GM10266 (cell line): Measurements from ENCODE around the gene HSPA1A.
A peak's percentile ranks its signal among the peaks of the same experiment; 100 is the strongest.
"Not testable (repeated sequence)": the region's sequence is repeated elsewhere in the genome, so short reads cannot be mapped to it uniquely, and the experiment has no call there.

ENCODE experiments used
- DNase-seq: peaks from one replicate; pipeline ENCODE4 v3.0.0; 2012; ENCODE audit errors: extremely low spot score
- TF ChIP-seq, protein P1 (sequence below): IDR thresholded peaks from 2 replicates; pipeline ENCODE4 v1.5.1; 2012; ENCODE audit warnings: mild to moderate bottlenecking, low read depth; ENCODE audit not compliant: control insufficient read depth, insufficient read depth; ENCODE audit errors: missing control alignments

The HSPA1A gene

DNA sequence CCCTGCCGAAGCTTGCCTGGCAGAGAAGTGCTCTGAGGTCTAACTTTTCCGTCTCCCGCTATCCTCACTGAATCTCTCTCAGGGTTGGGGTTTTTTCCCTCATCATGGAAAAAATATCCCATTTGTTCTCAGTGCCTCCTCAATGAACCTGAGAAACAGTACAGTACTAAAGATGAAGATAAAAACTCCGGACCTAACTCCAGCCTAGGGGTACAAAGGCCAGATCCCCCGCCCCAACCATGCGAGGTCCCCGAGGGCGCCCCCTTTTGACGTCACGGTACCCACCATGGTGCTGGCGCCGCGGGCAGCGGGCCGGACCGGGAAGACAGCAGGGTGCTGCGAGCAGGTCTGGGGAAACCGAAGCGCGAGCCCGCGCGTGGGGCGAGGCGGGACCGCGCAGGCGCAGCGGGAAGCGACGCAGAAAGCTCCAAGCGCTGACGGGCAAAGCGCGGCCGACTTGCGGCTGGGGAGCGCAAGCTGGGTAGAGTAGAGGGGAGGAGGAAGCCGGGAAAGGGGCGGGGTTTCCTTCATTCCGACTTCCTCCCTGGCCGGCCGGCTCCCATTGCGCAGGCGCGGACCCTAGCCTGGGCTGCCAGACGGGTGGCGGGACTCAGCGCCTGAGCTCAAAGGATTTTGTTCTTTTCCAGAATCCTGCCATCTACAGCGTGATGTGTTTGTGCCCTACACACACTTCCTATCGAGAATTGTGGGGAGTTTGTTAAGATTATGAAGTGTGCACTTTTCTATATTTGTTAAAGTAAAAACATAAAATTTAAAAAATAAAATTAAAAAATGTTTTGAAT is 8.7 kb upstream of the HSPA1A start, which contains the start of gene LSM2:
TSS of gene LSM2 (minus strand) at position 497 of the 803 bp plus-strand sequence. CDS start at position 288, 209 bp downstream.
- peak; percentile 99 for DNase-seq
- TF ChIP-seq, protein P1, sequence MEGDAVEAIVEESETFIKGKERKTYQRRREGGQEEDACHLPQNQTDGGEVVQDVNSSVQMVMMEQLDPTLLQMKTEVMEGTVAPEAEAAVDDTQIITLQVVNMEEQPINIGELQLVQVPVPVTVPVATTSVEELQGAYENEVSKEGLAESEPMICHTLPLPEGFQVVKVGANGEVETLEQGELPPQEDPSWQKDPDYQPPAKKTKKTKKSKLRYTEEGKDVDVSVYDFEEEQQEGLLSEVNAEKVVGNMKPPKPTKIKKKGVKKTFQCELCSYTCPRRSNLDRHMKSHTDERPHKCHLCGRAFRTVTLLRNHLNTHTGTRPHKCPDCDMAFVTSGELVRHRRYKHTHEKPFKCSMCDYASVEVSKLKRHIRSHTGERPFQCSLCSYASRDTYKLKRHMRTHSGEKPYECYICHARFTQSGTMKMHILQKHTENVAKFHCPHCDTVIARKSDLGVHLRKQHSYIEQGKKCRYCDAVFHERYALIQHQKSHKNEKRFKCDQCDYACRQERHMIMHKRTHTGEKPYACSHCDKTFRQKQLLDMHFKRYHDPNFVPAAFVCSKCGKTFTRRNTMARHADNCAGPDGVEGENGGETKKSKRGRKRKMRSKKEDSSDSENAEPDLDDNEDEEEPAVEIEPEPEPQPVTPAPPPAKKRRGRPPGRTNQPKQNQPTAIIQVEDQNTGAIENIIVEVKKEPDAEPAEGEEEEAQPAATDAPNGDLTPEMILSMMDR = peak; percentile 40

DNA sequence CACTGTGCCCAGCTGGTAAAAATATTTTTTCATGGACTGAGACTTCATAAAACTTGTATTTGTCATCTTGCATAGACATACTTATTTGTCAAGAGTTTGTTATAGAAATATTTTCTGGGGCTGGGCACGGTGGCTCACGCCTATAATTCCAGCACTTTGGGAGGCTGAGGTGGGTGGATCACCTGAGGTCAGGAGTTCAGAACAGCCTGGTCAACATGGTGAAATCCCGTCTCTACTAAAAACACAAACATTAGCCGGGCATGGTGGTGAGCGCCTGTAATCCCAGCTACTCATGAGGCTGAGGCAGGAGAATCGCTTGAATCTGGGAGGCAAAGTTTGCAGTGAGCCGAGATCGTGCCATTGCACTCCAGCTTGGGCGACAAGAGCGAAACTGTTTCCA is 6.7 kb upstream of the HSPA1A start:
- DNase-seq = not testable (repeated sequence)

DNA sequence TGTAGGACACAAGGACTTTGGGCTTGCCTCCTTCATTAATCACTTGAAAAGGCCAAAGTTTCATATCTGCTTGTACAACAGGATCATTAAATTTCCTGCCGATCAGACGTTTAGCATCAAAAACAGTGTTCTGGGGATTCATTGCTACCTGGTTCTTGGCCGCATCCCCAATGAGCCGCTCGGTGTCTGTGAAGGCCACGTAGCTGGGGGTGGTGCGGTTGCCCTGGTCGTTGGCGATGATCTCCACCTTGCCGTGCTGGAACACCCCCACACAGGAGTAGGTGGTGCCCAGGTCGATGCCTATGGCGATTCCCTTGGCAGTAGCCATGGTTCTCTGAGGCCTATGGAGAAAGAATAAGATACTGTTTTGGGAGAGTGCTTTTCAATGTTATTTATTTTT is 3.7 kb upstream of the HSPA1A start:
- DNase-seq = no peak
- TF ChIP-seq, protein P1 = no peak

DNA sequence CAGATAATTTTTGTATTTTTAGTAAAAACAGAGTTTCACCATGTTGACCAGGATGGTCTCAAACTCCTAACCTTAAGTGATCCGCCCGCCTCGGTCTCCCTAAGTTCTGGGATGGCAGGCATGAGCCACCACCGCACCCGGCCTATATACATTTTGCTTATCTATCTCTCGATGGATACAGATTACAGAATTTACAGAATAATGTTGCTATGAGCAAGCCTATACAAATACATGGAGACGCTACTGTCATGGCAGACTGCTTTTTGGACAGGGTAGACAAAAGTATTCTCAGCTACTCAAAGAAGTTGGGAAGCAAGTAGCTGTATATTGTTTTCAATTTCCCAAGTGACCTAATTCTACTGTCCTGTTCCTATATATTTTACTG is 1.9 kb upstream of the HSPA1A start:
- TF ChIP-seq, protein P1 = no peak
- no peak for DNase-seq

DNA sequence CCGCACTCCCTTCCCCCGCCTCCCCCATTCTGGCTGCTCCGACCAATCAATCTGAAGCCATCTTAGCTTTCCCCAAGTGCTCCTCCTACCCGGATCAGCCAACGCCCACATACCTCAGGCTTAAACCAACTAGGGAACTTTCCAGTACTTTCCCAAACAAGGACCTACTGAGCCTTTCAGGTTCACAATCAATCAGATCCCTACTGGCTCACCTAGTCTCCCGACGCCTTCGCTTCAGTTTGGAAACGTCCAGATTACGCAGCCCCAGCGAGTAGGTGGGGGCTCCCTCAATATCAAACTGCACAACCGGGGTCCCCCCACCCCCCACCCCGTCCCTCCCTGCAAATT is 692 bp upstream of the HSPA1A start:
- peak; percentile 80 for DNase-seq
- TF ChIP-seq, protein P1 = no peak

DNA sequence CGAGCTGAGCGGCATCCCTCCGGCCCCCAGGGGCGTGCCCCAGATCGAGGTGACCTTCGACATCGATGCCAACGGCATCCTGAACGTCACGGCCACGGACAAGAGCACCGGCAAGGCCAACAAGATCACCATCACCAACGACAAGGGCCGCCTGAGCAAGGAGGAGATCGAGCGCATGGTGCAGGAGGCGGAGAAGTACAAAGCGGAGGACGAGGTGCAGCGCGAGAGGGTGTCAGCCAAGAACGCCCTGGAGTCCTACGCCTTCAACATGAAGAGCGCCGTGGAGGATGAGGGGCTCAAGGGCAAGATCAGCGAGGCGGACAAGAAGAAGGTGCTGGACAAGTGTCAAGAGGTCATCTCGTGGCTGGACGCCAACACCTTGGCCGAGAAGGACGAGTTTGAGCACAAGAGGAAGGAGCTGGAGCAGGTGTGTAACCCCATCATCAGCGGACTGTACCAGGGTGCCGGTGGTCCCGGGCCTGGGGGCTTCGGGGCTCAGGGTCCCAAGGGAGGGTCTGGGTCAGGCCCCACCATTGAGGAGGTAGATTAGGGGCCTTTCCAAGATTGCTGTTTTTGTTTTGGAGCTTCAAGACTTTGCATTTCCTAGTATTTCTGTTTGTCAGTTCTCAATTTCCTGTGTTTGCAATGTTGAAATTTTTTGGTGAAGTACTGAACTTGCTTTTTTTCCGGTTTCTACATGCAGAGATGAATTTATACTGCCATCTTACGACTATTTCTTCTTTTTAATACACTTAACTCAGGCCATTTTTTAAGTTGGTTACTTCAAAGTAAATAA is 2.0 kb downstream of the HSPA1A start:
- peak; percentile 19 for DNase-seq

DNA sequence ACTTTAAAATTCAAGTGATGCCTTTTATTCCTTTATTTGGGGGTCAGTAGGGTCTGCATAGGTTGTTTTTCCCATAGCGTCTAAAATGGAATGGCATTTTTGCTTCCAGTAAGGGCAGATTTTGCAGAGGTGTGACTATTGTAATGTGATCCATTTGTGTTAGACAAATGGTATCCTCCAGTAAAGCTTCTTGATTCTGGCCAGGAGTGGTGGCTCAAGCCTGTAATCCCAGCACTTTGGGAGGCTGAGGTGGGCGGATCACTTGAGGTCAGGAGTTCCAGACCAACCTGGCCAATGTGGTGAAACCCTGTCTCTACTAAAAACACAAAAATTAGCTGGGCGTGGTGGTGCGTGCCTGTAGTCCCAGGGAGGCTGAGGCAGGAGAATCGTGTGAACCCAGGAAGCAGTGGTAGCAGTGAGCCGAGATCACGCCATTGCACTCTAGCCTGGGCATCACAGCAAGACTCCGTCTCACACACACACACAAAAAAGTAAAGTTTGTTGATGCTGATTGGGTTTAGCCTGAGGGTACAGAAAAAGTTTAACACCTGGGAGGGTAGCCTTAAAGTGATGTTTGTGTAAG is 2.7 kb downstream of the HSPA1A start:
- not testable (repeated sequence) for DNase-seq

DNA sequence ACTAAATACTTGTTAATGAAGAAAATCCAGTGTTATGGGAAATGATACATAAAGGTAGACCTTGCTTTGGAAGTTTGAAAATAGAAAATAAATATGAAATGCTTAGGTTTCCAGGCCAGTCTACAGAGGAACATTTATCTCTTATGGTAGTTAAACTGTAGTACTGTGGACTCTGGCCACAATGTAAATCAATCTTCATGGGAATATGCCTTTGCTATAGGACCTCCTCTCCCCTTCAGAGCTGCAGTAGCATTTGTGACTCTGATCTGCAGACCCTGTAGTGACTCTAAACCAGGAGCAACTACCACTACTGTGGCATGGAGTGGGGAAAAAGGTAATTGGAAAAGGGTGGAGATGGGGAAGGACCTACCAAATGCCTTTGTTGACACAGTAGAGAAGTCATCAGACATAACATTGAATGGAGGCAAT is 4.5 kb downstream of the HSPA1A start:
- DNase-seq = peak; percentile 1

DNA sequence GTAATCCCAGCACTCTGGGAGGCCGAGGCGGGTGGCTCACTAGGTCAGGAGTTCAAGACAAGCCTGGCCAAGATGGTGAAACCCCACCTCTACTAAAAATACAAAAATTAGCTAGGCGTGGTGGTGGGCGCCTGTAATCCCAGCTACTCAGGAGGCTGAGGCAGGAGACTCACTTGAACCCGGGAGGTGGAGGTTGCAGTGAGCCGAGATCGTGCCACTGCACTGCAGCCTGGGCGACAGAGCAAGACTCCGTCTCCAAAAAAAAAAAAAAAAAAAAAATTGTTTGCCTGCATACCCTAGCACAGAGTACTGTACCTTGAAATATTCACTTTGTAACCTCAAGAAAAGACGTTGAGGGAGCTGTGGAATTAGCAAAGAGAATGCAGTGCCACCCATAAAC is 5.1 kb downstream of the HSPA1A start:
- not testable (repeated sequence) for DNase-seq

More for the DNA sequence above, 4.5 kb downstream of the HSPA1A start:
- TF ChIP-seq, protein P1 = no peak
